ENCODE measurements around the gene FCRL2. TPM values are rescaled to one million over a fixed set of nuclear protein-coding genes. Genes with fewer than 3 reads are reported as not detected.

The FCRL2 gene
- polyA plus RNA-seq, 3 donors = 0.65 TPM; not detected in 2

DNA sequence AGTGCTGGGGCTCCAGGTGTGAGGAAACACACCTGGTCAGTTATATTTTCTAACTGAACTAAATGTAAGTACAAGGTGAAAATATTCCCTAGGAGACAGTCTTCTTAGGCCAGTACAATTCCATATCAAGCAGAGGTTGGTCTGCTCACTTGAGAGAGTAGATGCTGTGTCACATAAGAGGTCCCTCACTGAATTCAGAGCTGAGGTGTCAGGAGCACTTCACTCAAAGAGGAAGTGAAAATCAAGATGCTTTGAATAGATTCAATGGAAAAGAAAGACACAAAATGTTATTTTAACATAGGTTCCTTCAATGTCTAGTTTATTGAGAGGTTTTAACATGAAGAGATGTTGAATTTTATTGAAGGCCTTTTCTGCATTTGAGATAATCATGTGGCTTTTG lies 72.1 kb downstream of the FCRL2 start:
- H3K4me1 Mint-ChIP-seq = no peaks in the 10 kb centered on the region
- no peaks in the 10 kb centered on the region for H3K36me3 Mint-ChIP-seq
- Histone ChIP-seq H3K79me2 (ENCODE audit: insufficient read depth, low read length) (no peaks in the 10 kb centered on the region), H3K4me3 (replicated peaks in 1 of 3; ENCODE audit: low read depth in 2 of 3, low read length in 3 of 3) (no peak overlapping the region), H3K4me2 (replicated peaks; ENCODE audit: extremely low read depth, low read length, poor library complexity, severe bottlenecking) (no peak overlapping the region), H4K20me1 (ENCODE audit: insufficient read depth, low read length) (no peaks in the 10 kb centered on the region), H3K27ac (ENCODE audit: low read depth in 1 of 2, low read length in 2 of 2) (no peak overlapping the region), H2AFZ (ENCODE audit: insufficient read depth, low read depth, low read length, poor library complexity, severe bottlenecking) (no peak overlapping the region), H3K4me1 (ENCODE audit: control insufficient read depth in 1 of 2, insufficient read depth in 2 of 2, low read length in 2 of 2) (no peaks in the 10 kb centered on the region), H3K9me3 (replicated peaks in 1 of 2; ENCODE audit: control insufficient read depth in 1 of 2, insufficient read depth in 1 of 2, low read length in 2 of 2) (no peaks in the 10 kb centered on the region), H3K27me3 (ENCODE audit: control insufficient read depth in 2 of 2, insufficient read depth in 2 of 2, low read length in 2 of 2) (peaks cover 10 to 15% of the 10 kb centered on the region in 2 donors), H3K9ac (ENCODE audit: insufficient read depth, low read length, poor library complexity, severe bottlenecking) (no peak overlapping the region), H3K36me3 (replicated peaks in 1 of 2; ENCODE audit: control insufficient read depth in 1 of 2, insufficient read depth in 2 of 2, low read length in 2 of 2) (no peaks in the 10 kb centered on the region)
- H3K27me3 Mint-ChIP-seq (ENCODE audit: low read depth in 3 of 3) = peaks cover 15 to 29% (median 18%) of the 10 kb centered on the region in 3 donors
- TF ChIP-seq, protein P1, sequence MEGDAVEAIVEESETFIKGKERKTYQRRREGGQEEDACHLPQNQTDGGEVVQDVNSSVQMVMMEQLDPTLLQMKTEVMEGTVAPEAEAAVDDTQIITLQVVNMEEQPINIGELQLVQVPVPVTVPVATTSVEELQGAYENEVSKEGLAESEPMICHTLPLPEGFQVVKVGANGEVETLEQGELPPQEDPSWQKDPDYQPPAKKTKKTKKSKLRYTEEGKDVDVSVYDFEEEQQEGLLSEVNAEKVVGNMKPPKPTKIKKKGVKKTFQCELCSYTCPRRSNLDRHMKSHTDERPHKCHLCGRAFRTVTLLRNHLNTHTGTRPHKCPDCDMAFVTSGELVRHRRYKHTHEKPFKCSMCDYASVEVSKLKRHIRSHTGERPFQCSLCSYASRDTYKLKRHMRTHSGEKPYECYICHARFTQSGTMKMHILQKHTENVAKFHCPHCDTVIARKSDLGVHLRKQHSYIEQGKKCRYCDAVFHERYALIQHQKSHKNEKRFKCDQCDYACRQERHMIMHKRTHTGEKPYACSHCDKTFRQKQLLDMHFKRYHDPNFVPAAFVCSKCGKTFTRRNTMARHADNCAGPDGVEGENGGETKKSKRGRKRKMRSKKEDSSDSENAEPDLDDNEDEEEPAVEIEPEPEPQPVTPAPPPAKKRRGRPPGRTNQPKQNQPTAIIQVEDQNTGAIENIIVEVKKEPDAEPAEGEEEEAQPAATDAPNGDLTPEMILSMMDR (IDR thresholded peaks at IDR 0.05) = no peak
- H3K27ac Mint-ChIP-seq = no peak overlapping the region
- intact Hi-C loops (cut with micrococcal nuclease) = no loop called here
- DNase-seq = no peak
- peaks cover 0 to 2% (median 0%) of the 10 kb centered on the region in 7 donors for H3K9me3 Mint-ChIP-seq
- H3K4me3 Mint-ChIP-seq = no peak overlapping the region

DNA sequence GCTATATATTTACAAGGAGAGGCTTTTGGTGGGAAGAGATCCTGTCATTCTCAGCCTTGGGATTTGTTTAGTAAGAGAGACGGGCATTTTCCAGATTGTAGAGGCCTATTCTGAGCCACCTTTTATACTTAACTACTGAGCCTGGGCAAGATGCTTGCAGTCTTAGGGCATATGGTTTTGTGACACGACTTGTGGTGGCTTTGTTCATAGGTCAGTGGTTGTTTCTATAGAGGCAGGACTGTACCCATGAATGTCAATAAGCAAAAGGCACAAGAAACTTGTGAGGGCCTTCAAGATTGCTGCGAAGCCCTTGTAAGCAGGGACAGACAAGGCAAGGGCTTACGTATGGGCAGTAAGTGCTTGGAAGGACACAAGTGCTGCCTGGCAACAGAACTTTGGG lies 73.0 kb downstream of the FCRL2 start:
- Mint-ChIP-seq H3K4me1 (no peaks in the 10 kb centered on the region), H3K27me3 (ENCODE audit: low read depth in 3 of 3) (peaks cover 22 to 34% (median 24%) of the 10 kb centered on the region in 3 donors), H3K27ac (no peak overlapping the region), H3K36me3 (no peaks in the 10 kb centered on the region), H3K4me3 (no peak overlapping the region), H3K9me3 (peaks cover 0 to 2% (median 0%) of the 10 kb centered on the region in 7 donors)
- no peak overlapping the region for H3K4me3 ChIP-seq (replicated peaks in 1 of 3; ENCODE audit: low read depth in 2 of 3, low read length in 3 of 3)
- no peaks in the 10 kb centered on the region for H3K4me1 ChIP-seq (ENCODE audit: control insufficient read depth in 1 of 2, insufficient read depth in 2 of 2, low read length in 2 of 2)
- H3K79me2 ChIP-seq (ENCODE audit: insufficient read depth, low read length) = no peaks in the 10 kb centered on the region
- TF ChIP-seq, protein P1 (IDR thresholded peaks at IDR 0.05) = no peak
- no peaks in the 10 kb centered on the region for H3K9me3 ChIP-seq (replicated peaks in 1 of 2; ENCODE audit: control insufficient read depth in 1 of 2, insufficient read depth in 1 of 2, low read length in 2 of 2)
- H3K27ac ChIP-seq (ENCODE audit: low read depth in 1 of 2, low read length in 2 of 2) = no peak overlapping the region
- DNase-seq = no peak
- WGBS (ENCODE audit: insufficient coverage) = 100% methylated on average over 3 of the region's 4 CpGs
- H4K20me1 ChIP-seq (ENCODE audit: insufficient read depth, low read length) = no peaks in the 10 kb centered on the region
- intact Hi-C loops (cut with micrococcal nuclease) = no loop called here
- H3K4me2 ChIP-seq (replicated peaks; ENCODE audit: extremely low read depth, low read length, poor library complexity, severe bottlenecking) = no peak overlapping the region
- no peak overlapping the region for H3K9ac ChIP-seq (ENCODE audit: insufficient read depth, low read length, poor library complexity, severe bottlenecking)
- H2AFZ ChIP-seq (ENCODE audit: insufficient read depth, low read depth, low read length, poor library complexity, severe bottlenecking) = no peak overlapping the region
- H3K36me3 ChIP-seq (replicated peaks in 1 of 2; ENCODE audit: control insufficient read depth in 1 of 2, insufficient read depth in 2 of 2, low read length in 2 of 2) = no peaks in the 10 kb centered on the region
- peaks cover 16 to 19% of the 10 kb centered on the region in 2 donors for H3K27me3 ChIP-seq (ENCODE audit: control insufficient read depth in 2 of 2, insufficient read depth in 2 of 2, low read length in 2 of 2)
